ENCODE measurements around the gene DAP.
A peak's percentile ranks its signal among the peaks of the same experiment; 100 is the strongest.
"Not testable (repeated sequence)": the region's sequence is repeated elsewhere in the genome, so short reads cannot be mapped to it uniquely, and the experiment has no call there.

The DAP gene

DNA sequence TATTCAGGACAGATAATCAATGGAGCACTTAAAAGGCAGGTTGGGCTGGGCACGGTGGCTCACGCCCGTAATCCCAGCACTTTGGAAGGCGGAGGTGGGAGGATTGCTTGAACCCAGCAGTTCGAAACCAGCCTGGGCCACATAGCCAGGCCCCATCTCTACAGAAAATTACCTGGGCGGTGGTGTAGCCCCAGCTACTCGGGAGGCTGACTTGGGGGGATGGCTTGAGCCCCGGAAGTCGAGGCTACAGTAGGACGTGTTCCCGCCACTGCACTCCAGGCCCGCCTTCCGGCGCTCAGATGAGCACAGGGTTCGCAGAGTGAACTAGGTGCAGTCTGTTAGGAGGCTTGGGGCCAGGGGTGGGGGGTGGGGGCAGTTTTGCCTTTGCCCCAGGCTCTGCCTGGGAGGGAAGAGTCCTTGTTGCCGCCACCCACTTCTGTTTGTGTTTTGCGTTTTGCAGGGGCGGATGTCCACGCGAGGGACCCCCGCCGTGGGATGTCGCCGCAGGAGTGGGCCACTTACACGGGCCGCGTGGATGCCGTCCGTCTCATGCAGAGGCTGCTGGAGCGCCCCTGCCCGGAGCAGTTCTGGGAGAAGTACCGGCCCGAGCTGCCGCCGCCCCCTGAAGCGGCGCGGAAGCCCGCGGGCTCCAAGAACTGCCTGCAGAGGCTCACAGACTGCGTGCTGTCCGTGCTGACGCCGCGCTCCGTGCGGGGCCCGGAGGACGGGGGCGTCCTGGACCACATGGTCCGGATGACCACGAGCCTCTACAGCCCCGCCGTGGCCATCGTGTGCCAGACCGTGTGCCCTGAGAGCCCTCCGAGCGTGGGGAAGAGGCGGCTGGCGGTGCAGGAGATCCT, 112.0 kb downstream of the DAP start:
- no peak for DNase-seq

DNA sequence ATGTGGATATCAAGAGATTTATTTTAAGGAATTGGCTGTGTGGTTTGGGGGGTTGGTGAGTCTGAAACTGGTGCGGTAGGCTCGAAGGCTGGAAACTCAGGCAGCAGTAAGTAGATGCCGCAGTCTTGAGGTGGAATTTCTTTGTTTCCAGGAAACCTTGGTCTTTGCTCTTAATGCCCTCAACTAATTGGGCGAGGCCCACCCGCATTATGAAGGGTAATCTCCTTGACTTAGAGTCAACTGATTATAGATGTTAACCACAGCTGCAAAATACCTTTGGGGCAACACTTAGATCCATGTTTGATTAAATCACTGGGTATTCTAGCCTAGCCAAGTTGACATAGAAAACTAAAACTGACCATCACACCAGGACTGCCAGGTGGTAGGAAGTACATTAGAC, 113.4 kb downstream of the DAP start:
- no peak for DNase-seq

DNA sequence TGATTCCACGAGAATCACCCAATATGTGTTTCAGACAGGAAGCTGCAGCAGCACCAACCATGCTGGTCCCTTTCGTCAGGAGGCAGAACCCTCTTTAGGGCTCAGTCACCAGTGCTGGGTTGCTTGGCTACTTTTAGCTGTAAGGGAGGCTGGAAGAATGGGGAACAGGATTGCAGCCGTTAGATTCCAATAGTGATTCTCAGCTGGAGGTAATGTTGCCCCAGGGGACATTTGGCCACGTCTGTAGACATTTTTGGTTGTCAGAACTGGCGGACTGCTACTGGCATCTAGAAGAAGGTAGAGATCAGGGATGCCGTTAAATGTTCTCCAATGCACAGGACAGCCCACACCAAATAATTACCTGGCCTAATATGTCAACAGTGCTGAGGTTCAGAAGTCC, 115.4 kb downstream of the DAP start:
- no peak for DNase-seq

DNA sequence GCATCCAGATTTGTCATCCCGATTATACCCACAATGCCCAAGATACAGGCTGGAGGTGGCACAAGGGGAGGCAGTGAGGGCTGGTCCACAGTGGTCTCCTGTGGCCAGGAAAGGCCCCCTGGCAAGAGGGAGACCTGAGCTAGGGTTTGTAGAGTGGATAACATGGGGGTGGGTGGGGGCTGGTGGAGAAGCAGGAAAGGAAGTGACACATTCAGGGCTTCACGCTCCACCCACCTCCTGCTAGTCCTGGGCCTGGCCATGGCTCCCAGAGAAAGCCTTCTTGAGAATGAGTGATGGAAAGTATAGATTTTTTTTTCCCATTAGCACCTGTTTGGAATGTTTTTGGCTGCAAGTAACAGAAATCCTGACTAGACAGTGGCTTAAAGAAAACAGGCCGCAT, 115.9 kb downstream of the DAP start:
- no peak for DNase-seq

DNA sequence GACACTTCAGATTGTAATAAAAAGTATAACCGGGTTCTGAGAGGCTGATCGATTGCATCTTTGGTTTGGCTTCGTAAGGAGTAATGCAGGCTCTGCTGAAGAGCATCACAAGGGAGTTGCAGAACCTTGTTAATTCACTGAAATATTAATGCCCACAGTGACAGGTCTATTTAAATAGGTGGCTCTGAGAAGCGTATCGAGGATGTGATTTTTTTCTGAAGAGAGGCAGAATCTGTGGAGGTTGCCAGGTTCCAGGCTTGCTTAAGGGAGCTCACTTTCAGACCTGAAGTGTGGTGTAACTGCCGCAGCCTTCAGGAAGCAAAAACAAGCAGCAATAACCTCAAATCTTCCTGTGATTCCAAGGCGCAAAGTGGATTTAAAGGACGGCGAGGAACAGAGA, 116.8 kb downstream of the DAP start:
- DNase-seq: no peak

DNA sequence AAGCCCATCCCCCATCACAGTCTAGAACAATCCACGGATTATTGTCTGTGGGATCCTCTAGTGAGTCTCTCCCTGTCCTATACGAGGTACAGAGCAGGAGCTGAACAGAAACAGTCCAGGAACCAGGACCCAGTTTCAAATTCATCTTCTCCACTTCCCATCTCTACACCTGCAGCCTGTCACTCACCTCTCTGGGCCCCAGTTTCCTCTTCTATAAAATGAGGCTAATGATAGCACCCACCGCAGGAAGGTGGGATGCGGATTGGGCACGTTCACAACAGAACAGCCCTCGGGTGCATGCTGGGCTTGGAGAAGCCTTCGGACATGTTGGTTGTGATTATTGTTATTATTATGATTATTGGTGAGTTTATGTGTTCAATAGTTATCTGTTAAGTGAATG, 118.7 kb downstream of the DAP start:
- DNase-seq: no peak

DNA sequence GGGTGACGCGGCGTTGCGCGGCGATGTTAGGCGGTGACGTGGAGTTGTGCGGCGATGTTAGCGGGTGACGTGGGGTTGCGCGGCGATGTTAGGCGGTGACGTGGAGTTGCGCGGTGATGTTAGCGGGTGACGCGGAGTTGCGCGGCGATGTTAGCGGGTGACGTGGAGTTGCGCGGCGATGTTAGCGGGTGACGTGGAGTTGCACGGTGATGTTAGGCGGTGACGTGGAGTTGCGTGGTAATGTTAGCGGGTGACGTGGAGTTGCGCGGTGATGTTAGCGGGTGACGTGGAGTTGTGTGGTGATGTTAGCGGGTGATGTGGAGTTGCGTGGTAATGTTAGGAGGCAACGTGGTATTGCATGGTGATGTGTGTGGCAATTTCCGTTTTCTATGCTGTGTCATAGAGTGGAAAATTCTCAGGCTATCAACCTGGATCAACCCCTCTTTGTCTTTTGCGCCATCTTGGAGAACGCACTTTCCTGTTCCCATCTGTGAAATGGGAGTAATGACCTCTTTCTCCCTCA, 121.1 kb downstream of the DAP start:
- DNase-seq: no peak

DNA sequence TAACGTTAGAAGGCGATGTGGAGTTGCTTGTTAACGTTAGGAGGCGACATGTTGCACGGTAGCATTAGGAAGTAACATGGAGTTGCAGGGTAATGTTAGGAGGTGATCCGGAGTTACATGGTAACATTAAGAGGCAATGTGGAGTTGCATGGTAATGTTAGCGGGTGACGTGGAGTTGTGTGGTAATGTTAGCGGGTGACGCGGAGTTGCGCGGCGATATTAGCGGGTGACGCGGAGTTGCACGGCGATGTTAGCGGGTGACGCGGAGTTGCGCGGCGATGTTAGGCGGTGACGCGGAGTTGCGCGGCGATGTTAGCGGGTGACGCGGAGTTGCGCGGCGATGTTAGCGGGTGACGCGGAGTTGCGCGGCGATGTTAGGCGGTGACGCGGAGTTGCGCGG, 122.3 kb downstream of the DAP start:
- DNase-seq: not testable (repeated sequence)

DNA sequence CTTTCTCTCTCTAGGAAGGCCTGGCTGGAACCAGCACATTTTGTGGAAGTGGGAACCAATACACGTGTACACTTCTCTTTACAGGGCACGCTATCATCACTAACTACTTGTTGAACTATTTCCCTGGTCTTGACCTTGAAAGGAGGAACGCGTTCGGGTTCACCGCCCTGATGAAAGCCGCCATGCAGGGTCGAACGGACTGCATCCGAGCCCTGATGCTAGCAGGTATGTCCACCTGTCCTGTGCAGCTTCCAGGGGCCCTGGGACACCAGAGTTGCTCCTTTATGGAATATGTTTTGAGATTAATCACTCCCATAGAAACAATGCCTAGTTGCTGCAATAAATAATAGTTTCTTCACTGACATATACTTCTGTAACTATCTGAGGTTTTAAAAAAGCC, 123.1 kb downstream of the DAP start:
- DNase-seq: no peak

DNA sequence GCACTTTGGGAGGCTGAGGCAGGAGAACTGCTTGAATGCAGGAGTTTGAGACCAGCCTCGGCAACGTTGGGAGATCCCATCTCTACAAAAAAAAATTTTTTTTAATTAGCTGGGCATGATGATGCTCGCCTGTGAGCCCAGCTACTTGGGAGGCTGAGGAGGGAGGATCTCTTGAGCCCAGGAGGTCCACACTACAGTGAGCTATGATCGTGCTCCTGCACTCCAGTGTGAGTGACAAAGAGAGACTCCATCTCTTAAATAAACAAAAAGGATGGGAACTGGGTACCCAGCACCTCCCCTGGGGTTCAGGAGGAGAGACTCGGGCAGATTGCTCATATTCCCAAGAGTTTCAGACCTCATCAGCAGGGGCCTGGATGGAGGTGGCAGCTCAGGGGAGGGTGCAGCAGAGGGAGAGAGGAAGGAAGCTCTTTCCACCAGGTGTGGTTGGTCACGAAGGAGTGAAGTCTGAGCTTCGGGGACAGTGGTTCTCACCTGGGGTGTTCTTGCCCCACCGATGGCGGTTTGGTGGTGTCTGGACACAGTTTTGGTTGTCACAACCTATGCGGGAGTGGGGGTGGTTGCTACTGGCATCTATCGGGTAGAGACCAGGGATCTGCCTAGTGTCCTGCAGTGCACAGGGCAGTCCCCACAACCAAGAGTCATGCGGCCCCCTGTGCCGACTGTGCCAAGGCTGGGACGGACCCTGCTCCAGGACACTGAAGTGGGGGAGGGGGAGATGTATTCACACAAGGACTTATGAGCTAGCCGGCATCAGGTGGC, 124.5 kb downstream of the DAP start:
- DNase-seq: no peak

DNA sequence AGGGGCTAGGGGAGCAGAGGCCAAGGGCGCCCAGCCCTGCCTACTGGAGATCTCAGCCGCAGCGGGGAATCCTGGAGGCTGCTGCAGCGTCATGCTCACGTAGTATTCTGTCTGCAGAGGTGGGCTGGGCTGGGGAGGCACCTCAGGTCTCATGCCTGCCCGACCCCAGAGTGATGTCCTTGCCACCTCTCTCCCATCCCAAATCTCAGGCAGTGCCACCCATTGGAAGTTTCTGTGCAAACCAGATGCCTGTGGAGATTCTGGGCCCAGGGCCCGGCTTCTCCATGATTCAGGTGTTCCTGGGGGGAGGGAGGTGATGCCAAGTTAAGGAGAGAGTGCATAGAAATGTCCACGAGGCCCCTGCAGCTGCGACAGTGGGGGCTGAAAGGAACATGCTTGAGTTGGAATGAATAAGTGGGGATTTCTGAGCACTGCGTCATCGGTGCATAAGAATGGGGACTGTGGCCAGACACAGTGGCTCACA, 125.1 kb downstream of the DAP start:
- DNase-seq: no peak

DNA sequence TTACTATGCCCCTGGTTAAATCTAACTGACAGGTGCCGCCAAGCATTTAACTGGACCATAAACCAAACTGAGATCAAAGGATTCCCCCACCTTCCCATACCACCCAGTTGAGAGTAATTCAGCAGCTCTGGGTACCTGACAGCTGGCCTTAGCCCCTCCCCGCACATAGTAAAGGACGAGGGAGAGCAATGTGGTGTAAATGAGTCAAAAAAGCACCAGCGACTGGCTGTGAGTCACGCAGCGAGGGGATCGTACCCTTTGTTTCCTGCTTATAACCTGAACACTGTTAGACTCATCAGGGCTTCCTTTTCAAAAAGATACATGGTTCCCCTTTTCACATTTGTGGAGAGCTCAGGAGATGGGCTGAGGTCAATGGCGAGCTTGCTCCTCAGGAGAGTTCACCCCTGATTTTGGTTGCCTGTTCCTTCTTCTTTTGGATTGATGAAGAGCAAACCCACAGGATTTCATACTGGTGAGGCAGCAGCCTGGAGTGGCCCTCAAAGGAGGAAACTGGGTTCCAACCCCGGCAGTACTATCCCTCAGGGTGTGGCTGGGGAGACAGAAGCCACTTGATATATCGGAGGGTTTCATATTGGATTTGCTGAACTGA, 125.7 kb downstream of the DAP start:
- no peak for DNase-seq

DNA sequence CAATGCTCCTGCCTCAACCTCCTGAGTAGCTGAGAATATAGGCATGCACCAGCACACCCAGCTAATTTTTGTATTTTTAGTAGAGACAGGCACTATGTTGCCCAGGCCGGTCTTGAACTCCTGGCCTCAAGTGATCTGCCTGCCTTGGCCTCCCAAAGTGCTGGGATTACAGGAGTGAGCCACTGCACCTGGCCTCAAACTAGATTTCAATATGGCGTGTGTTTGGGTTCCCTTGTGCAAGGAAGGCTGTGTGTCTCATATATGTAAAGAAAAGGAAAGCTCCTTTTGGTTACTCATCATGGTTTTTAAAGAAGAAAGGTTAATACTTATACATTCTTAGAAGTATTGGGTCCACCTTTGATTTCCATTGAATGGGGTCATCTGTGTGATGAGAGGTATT, 126.5 kb downstream of the DAP start:
- no peak for DNase-seq

DNA sequence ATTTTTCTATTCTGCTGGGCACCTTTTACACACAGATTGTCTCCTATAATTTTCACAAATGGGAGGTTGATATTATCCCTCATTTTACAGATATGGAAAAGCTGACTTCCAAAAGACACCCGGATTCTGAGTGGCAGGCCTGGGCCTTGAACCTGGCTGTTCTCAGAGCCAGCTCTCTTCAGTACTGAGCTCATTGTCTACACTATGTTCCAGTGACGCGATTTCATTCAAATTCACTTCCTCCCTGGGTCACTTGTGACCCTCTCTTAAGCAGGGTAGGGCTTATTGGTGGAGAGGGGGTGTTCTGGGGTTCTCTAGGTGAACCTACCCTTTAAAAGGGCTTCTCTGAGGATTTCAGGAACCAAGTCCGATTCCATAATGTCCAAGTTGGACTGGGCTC, 127.0 kb downstream of the DAP start:
- DNase-seq: no peak

DNA sequence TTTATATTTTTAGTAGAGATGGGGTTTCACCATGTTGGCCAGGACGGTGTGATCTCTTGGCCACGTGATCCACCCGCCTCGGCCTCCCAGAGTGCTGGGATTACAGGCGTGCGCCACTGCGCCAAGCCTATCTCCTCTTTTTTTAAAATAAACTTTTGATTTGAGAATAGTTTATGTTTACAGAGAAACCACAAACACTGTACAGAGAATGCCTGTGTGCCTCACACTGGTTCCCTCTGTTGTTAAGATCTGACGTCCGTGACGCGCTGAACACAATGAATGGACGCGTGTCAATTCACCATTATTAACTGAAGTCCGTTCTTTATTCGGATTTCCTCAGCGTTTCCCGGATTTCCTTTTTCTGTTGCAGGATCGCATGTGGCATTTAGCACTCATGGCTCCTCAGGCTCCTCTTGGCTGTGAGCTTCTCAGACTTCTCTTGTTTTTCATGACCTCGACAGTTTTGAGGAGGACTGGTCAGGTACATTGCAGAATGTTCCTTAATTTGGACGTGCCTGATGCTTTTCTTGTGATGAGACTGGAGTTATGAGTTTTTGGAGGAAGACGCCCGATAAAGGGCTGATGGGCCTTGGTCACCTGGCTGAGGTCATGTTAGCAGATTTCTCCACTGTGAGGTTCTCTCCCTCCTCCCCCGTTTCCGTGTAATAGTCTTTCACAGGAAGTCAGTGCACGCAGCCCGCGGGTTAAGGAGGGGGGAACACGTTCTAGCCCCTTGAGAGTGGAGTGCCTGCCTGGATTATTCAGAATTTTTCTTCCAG, 127.6 kb downstream of the DAP start:
- no peak for DNase-seq

DNA sequence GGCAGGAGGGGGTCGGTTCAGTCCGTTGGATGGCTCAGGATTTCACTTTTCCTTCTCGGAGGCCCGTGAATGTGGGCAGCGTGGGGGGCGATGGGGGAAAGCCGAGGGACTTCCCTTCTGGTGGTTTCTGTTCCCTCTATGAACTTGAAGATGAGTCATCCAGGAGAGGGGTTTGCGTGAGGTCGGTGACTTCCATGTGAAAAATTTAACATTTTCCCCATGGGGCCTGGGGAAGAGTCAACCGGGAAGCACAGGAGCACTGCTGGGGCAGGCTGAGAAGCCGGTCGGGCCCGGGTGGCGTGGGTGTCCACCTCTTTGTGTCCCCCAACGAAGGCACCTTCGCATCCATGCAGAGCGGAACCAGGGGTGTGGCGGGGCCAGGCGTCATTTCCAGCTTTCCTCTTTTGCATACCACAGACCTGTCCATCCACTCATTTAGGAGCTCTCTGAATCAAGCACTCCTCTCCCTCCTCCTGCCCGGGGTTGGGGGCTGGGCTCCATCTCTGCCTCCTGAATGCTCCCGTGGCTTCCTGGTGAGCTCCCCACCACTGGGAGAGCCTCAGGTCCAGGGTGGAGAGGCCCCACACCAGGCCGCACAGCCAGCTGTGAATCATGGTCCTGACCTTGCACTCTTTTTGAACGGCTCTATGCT, 128.8 kb downstream of the DAP start:
- peak; percentile 77 for DNase-seq

DNA sequence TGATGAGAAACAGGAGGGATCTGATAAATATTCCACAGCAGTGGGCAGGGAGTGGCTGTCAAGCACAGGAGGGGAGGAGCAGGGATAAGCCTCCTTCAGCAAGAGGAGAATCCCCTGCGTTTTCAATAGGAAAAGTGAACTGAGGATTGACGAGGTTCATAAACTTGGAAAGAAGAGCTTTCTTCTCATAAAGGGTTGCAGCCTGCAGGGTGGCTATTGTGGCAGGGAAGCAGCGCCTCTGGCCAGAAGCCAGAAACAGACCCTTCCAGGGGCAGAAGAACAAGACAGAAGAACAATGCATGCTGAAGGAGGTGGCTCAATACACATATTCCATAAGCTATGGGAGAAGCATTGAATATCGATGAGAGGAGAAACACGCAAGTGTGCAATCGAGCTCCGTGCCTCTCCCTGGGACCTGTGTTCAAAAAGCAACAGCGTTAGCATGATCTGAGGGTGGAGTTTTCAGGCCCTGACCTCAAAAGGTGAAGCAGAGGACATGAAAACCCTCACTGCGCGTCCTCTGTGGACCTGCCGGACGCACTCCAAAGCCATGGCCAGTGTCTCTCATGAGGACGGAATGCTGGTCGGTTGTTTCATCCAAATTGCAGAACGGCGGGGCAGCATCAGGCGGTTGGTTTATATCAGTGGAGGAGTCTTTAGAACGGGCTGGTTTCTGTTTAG, 129.6 kb downstream of the DAP start:
- DNase-seq: no peak

DNA sequence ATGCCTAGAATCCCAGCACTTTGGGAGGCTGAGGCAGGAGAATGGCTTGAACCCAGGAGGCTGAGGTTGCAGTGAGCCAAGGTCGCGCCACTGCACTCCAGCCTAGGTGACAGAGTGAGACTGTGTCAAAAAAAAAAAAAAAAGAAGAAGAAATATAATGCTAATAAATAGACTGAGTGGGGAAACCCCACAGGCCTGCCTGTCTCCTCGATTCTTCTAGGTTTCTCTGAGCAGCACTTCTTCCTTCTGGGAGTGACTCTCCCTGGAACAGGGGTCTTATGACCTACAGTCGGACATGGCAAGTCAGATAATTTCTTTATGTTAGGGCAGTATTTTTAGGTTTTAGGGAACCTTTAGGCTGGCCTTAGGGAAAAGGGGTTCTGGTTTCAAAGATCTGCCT, 130.3 kb downstream of the DAP start:
- DNase-seq: not testable (repeated sequence)

DNA sequence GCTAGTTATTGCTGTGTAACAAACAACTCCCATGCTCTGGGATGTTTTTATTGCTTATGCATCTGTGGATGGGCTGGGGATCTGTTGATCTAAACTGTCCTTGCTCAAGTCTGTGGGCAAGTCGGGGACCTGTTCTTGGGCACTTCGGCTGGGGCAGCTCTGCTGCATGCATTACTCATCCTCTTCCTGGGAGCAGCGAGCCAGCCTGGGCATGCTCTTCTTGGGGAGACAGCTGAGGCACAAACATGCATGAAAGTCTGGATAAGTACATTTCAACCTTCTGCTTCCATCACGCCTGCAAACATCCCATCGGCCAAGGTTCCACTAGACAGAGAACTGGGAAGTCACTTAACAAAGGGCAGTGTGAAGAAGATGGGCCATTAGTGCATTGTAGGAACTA, 130.9 kb downstream of the DAP start:
- no peak for DNase-seq

DNA sequence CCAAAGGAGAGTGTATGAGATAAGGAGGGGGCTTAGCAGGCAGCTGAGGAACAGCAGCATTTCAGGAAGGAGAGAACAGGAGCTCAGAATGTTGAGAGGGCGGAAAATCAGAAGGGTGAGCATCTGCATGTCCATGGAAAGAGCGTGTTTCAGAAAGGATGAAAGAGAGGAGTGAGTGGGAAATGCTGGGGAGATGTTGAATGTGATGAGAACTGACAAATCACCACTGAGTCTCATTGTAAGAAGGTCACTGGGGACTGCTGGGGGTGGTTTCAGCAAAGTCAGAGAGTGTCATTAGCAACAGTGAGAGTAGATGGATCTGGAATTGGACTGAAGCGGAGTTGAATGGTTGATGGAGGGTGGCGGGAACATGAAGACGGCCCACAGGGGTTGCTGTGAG, 131.4 kb downstream of the DAP start:
- no peak for DNase-seq
